CD4-positive, alpha-beta T cell treated with Interleukin-6 for 4 hours (primary cell): ENCODE measurements around the gene GRK5.

ENCODE experiments used
- DNase-seq: peaks from one replicate; pipeline ENCODE4 v3.0.0-alpha.2; 2020; ENCODE audit warnings: mixed read lengths

The GRK5 gene

DNA sequence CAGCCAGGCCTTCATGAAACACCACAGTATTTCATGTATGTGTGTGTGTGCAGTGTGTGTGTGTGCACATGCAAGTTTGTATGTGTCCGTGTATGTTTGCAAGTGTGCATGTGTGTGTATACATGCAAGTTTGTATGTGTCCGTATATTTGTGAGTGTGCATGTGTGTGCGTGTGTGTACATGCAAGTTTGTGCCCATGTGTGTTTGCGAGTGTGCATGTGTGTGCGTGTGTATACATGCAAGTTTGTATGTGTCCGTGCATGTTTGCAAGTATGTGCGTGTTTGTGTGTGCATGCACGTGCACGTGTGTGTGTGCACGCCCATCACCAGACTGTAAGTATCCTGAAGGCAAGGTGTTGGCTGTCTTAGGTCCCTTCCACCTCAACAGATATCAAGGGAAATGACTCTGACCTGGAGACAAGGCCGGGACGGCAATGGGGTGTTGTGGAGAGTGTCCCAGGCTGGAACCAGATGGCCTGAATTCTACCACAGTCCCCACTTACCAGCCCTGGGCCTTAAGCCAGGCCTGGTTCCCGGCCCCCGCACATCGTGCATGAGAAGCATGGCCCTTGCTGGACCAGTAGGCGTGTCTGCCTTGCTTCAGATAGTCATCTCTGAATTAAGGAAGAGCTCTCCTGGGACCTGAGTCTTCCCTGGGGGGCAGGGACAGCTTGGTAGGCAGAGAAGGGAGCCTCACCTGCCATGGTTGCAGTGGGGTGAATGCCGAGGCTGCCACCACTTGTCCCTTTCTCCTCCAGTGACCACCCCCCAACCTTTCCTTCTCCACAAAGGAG is 140.0 kb downstream of the GRK5 start:
- DNase-seq = no peak

DNA sequence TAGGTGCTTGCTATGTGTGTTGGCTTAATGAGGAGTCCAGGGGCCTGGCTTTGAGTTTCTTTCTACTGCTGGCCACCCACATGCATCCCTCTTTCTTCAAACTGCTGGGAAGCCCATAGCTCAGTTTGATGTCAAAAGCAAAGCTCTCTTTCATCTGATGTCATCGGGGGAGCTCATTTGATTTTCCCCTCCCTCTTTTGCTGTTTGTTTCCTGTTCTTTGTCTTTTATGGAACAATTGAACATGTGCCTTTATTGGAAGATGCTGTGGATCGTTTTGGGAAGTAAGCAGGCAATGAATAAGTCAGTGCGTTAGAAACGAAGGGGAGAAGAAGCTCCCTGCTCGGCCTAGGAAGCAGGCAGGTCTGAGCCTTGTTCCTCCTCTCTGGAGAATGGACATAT is 140.7 kb downstream of the GRK5 start:
- DNase-seq = no peak

DNA sequence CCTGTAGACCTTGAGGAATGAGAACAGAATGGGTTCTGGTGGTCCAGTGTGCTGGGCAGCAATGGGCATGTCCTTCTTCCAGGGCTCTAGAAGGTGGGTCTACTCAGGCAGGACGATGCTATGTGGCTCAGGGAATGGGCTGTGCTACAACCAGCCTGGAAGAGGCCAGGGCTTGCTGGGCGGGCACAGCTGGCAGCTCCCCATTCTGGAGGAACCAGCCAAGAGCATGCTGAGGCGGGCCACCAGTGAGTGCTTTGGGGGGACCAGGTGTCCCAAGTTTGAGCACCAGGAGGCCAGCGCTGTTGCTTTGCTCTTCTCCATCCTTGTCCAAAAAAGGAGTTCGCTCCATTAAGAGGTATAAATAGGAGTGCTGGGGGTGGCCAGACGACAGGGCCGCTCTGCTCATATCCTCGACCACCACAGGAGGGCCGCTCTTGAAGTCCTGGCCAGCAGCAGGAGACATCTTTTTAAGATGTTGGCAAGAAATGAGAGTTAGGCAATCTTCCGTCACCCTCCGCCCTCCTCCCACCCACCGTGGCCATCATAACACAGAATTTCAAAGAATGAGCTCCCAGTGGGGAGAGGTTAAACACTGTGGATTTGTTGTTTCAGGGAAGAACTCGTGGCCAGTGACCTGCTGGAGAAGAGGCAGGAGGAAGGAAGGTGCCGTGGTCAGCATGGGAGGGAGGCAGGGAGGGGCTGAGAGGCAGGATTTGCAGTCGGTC is 141.3 kb downstream of the GRK5 start:
- no peak for DNase-seq

DNA sequence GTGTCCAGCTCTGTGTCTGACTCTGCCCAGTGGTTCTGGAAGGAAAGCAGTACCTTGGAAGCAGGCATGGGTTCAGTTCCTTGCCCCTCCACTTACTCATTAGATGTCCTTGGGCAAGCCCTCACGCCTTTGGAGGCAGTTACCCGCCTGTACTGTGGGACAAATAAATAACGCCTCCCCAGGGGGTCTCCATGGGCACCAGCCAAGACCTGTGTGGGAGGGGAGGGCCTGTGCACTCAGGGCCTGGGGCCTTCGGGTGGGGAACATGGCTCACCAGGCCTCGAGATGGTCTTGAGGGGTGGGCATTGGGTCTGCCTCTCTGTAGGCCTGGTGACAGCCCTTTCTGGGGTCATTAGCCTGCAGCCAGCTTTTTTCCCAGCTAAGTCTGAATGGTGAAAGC is 142.0 kb downstream of the GRK5 start:
- no peak for DNase-seq

DNA sequence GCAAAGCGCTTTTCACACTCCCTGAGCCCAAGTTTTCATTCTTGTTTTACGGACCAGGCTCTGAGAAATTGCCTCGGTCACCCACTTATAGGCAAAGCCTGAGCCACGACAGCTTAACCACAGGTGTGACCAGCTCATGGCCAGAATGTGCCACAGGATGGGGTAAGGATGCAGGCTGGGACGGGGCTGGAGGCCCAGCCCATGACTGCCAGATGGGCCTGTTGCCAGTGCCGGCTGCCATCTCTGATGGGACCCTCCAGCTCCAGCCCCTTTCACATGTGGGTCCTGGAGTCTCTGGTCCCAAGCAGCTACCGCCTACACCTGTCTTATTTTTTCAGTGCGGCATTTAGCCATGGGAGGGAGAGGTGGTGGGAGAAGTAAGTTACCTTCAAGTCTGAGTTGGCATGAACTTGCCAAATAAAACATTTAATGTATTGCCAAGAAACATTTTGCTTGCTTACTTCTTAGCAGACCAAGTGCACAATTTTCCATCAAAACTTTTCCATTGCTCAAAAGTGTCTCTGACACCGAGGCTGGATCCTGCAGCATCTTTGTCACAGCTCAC is 142.6 kb downstream of the GRK5 start:
- DNase-seq = no peak

DNA sequence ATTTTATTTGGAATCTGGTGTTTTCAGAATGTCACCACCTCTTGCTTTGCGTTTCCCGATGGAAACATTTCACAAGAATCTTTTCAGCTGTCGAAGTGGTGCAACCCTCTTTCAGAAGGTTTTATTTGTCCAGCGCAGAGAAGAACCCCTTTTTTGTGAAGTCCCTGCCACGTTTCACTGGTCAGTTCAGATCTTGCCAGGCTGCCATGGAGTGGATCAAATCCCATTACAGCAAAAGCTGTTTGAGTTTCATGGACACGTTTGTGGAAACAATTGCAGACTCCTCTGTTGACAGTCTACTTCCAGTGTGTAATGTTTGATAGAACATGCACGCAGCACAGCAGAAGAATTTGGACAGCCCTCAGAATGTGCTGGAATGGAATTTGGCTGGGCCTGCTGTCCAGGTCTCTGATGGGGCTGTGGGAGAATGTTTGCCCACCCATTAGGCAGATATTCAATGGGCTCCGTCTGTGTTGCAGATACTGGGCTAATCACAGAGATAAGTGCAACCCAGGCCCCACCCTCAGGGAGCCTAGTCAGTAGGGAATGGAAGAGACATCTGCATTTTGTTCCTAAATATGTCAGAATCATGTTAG is 143.2 kb downstream of the GRK5 start:
- DNase-seq = no peak

DNA sequence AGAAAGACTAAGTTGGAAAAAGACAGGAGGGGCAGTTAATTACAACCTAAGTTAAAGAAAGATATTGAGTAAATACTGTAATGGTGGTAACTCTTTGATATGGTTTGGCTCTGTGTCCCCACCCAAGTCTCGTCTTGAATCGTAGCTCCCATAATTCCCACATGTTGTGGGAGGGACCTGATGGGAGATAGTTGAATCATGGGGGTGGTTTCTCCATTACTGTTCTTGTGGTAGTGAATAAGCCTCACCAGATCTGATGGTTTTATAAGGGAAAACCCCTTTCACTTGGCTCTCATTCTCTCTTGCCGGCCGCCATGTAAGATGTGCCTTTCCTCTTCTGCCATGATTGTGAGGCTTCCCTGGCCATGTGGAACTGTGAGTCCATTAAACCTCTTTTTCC is 143.8 kb downstream of the GRK5 start:
- DNase-seq = no peak

DNA sequence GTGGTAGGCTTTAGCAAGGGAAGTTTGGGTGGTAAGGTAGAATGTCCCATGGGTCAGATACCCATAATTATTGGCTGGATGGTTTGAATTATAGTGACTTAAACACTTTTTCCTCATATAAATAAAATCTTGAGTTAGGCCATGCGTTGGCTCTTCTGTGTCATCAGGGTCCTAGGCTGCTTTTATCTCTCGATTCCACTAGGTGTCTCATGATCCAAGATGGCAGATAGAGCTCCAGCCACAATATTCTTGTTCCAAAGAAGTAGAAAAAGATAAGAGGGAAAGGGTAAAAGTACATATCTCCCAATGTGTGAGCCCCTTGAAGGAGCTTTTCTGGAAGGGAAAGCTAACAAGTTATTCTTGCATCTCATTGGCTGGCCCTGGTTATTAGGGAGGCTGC is 144.7 kb downstream of the GRK5 start:
- no peak for DNase-seq

DNA sequence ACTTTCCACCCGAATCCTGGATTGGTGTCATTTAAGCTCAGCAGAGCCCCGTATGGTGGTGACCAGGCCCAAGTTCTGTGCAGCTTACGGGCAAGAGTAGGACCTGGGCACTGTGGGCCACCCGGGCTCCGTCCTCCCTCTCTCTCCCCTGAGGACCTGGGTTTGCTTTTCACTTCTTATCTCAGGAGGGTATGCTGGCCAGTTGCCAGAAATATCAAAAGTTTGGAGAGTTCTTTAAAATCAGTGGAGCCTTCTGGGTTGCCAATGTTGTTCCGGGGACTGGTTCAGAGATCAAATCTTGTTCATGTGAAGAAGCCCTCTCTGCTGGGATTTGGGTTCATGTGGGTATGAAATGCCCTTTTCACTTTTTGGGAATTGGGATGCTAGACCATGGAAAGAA is 145.4 kb downstream of the GRK5 start:
- no peak for DNase-seq

DNA sequence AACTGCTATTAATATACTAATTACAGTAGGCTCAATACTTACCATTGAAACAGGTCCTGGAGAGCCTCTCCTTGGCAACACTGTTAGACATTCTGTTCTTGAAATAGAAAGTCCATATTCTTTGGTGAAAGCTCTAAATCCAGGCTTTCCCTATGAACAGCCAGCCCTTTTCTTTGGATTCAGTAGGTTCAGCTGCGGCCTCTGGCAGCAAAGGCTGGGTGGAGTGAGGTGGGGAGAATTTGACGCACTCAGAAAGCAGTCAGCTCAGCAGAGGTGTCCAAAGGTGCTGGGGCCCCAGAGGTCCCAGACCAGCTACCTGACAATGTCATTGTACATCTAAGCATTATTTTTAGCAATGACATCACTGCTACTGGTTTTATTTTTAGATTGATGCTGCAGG is 146.1 kb downstream of the GRK5 start:
- no peak for DNase-seq

DNA sequence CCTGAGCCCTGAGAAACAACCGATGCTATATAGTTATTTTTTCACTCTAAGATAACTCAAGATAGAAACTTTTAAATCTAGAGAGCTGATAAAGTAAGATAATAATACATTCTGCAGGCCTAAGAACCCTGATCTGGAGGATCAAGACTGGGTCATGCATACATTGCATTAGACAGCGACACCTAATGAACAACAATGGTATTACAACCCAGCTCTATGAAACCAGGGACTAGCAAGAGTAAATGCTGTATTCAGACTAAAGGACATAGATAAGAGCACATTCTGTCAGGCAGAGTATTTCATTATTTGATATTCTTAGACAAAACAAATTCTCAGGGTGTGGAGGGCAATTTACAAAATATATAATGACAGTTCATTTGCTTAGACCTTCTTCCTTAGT is 148.6 kb downstream of the GRK5 start:
- DNase-seq = no peak

DNA sequence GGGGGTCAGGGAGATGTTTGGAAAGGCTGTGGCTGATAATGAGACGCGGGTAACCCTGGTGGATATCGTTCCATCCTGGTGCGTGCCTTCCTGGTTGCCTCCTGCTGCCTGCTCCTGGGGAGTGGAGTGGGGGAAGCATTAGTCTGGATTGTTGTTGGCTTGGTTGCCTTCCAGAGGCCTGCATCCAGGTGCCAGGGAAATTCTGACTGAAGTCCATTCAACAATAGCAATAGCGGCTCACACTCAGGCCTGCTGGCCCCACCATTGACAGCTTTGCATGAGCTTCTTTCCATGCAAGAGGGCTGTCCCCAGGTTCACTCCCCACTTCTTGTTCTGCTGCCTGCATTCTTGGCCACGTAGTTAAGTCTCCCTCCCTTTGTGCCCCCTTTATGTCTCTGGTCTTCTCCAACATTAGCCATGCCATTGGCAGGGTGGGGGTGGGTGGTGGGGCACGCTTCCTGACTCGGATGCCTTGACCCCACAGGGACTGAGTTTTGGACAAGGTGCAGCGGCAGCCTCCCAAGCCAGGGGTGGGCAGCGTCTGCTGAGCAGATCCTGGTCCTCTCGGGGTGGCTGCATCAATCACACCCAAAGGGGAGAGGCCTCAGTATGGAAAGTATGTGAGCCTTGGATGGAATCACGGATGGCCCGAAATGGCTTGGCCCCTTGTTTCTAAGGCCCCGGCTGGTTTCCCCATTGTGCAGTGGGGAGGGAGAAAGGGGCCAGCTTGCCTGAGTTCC is 150.2 kb downstream of the GRK5 start:
- no peak for DNase-seq

DNA sequence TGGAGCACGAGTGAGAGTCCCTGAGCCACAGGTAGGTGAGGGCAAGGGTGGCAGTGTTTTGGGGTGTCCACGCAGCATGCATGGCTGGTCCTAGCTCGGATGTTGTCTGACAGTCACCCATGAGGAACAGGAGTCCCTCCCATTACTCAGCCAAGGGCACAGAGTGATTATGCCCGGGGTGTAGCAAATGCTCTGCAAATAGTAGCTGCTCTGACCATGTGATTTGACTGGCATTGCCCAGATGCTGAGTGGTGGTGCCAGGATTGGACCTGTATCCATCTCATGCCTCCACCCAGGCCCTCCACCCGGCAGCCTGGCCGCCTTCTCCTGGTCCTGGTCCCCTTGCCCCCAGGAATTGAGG is 150.8 kb downstream of the GRK5 start:
- no peak for DNase-seq

DNA sequence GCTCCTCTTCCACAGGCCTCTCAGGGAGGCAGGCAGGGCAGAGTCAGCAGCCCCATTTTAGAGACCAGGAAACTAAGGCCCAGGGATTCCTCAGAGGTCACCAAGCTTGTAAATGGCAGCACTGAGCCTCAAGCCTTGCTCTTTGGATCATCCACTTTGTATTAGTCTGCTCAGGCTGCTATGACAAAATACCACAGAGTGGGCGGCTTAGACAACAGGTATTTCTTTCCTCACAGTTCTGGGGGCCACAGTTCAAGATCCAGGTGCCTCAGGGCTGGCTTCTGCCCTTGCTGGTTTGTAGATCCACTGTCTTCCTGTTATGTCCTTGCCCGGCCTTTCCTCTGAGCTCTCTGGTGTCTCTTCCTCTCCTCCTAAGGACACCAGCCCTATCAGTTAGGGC is 151.2 kb downstream of the GRK5 start:
- DNase-seq = no peak

DNA sequence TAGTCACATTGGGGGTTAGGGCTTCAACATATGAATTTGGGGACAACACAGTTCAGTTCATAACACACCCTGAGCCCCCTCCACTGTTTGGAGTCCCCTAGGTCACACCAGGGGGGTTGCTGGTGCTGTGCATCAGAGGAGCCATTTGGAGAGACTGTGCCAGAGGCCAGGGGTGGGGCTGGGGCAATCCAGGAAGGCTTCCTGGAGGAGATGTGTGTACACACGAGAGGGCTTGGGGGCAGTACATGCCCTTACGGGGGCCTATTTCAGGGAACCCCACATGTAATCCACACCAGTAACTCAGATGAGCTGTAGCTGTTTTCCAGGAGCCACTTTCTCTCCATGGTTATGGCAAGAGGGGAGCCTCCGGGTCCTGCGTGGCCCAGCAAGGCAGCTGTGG is 151.7 kb downstream of the GRK5 start:
- DNase-seq = no peak

DNA sequence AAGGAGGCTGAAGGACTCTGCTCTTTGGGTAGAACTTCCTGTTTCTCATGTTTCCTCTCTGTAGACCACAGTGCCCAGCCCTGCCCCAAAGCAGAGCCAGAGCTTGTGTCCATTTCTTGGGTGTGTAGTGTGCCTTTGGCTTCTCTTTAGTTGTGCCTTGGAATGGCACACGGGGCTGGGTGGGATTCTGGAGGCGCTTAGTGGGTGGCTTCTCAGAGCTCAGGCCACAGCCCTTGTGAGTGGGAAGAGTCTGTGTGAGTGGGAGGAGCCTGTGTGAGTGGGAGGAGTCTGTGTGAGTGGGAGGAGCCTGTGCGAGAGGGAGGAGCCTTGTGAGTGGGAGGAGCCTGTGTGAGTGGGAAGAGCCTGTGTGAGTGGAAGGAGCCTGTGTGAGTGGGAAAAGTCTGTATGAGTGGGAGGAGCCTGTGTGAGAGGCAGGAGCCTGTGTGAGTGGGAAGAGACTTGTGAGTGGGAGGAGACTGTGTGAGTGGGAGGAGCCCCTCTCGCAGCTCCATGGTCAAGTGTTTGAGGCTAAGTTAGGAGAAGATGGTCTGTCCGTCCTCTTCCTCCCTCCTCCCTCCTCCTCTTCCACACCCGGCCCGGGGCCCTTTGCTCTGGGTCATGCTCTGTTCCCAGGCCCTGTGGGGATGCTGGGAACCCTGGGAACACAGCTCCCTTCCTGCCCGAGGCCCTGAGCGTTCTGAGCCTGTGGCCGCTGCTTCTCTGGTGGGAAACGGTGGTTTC is 153.0 kb downstream of the GRK5 start:
- DNase-seq = no peak

DNA sequence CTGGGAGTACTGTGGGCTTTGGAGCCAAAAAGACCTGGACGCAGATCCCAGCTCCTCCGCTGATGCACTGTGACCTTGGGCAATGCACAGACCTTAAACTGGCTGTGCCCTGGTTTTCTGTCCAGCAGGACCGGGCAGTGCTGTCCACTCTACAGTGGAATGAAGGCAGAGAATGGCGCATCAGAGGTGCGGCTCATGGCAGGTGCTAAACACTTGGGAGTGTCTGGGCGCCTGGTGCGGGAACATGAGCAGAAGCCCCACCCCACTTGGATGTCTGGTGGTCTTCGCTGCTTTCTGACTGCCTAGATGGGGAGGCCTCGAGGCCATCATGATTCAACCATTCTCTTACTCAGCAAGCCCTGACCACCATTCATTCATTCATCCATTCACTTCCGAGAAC is 153.7 kb downstream of the GRK5 start:
- DNase-seq = no peak

DNA sequence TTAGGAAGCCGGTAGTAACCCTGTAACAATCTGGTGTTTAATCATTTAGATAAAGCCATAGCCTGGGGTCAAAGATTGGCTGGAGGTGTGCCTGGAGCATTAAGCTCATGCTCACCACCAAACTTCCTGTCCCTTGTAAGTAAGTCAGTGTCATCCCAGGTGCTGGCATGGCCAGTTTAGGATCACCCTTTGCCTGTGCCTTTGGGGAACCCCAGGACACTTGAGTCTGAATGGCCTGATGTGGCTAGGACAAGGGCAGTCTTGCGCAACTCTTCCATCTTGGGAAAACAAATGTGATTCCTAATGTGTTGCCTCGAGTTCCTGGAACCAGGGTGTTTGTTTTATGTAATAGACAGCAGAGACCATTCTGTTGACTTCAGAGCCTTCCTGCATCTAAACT is 154.8 kb downstream of the GRK5 start:
- DNase-seq = no peak

DNA sequence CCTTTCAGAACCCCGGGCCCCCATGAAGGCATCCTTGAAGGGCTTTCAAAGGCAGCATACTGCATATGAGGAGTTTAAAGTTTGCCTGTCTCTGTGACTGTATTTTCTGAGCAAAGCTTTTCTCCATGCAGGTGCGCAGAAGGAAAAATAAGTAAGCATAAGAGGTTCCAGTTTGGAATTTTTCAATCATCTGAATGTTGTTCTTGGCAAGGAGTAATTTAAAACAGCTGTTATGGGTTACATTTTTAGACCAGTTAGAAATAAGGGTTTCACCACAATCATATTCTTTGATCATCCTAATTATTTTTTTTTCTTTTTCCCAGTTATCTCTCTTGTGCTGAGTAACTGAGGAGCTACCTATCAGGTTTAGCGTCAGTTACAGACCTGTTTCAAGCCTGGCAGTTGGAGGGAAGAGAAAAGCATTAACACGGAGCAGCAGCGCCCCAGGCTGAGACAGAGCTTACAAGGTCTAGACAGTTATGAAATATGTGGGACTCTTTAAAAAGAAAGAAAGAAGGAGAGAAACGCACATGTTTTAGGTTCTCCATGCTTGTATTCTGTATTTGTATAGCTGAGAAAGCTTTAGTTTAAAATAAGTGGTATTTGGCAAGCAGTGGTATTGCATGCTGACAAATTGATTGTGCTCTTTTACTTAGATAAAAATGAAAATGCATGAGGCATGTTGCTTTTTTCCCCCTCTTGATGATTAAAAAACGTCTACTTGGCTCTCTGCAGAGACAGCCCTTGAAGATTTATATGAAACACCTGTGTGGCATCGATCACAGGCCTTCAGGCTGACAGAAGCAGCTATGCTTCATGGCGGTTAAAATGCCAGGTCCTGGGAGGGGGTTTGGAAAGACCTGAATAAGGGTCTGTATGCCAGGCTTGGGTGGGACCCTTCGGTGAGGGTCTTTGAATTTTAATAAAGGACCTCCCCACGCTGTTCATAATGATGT is 157.6 kb downstream of the GRK5 start:
- no peak for DNase-seq

DNA sequence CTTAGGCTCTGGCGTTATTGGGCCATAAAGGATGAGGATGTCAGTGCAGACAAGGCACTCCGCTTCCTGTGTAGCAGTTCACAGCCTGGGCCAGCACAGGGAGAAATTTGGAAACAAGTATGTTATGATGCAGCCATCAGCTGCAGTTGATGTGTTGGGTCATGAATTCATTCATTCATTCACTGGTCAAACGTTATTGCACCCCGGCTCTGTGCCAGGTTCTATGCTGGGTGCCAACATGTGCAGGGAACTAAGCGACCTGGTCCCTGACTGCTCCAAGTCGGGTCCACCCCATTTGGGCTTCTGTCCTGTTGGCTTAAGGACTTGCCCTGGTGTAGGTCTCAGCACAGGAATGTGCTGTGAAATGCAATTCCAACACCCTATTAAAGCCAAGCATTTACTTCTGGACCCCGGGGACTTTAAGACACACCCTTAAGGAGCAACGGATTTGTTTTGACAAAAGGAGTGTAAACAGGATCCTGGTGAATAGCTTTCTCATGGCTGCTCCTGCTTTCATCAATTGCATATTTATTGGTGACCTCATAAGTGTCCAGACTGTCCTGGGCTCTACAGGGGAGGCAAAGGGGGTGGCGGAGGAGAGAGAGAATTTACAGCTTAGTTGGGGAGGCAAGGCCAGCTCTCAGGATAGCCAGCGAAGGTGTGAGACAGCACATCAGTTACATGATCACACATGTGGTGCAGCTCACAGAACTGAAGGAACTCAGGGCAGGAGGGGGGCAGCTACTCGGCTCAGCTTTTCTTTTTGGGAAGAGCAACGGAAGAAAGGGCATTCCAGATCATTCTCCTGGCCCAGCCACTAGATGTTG is 158.6 kb downstream of the GRK5 start:
- no peak for DNase-seq
